T-helper 1 cell treated with Interleukin-12 subunit alpha and Interleukin-12 subunit beta and Interleukin-4 antibody, amounts not matched to agents 30 ng/mL and 1 ng/mL, for 36 hours (primary cell): ENCODE results near the gene TMED3. TPM values are rescaled to one million over a fixed set of nuclear protein-coding genes. Genes with fewer than 3 reads are reported as not detected.

Experiments
- intact Hi-C: fragments of 100-400 bp; cut with micrococcal nuclease; formaldehyde crosslinking; loops from one replicate; pipeline ENCODE4 v1.15.1; 2024
- total RNA-seq: library from RNA; stranded (reverse); gene quantifications from 2 replicates; pipeline ENCODE4 v1.2.3, GENCODE V29; 2022

TMED3 gene
- total RNA-seq, 1 donor from 2014 or later, result 45.3 TPM

GRCh38 chr15:79315623-79316328 is 4.9 kb downstream of the TMED3 start:
- intact Hi-C loops, result loop anchor here (10.0 kb wide), 1 partner anchor 1979 kb away; no protein-coding TSS in a partner anchor

- intact Hi-C loops, result loop anchor here (10.0 kb wide), 1 partner anchor 1978 kb away; no protein-coding TSS in a partner anchor
Observed at GRCh38 chr15:79316864-79317263, 6.0 kb downstream of the TMED3 start.

GRCh38 chr15:79319973-79320372 is 9.1 kb downstream of the TMED3 start:
- intact Hi-C loops, result loop anchor here (10.0 kb wide), 1 partner anchor 1975 kb away; no protein-coding TSS in a partner anchor

- intact Hi-C loops, result no loop called here
Observed at GRCh38 chr15:79321876-79322275, 11.0 kb downstream of the TMED3 start.

- intact Hi-C loops, result no loop called here
Observed at GRCh38 chr15:79322306-79322705, 11.4 kb downstream of the TMED3 start.

- intact Hi-C loops, result no loop called here
Observed at GRCh38 chr15:79322945-79323344, 12.0 kb downstream of the TMED3 start.

- intact Hi-C loops, result no loop called here
Observed at GRCh38 chr15:79329171-79329611, 18.3 kb downstream of the TMED3 start.

GRCh38 chr15:79332824-79333510 is 22.1 kb downstream of the TMED3 start:
- intact Hi-C loops, result no loop called here

GRCh38 chr15:79337591-79337990 is 26.7 kb downstream of the TMED3 start:
- intact Hi-C loops, result no loop called here

- intact Hi-C loops, result loop anchor here (1.0 to 2.0 kb wide), 3 partner anchors 41 to 514 kb away; no protein-coding TSS in a partner anchor
Observed at GRCh38 chr15:79339588-79340314, 28.8 kb downstream of the TMED3 start.

- intact Hi-C loops, result loop anchor here (1.0 to 2.0 kb wide), 3 partner anchors 41 to 513 kb away; no protein-coding TSS in a partner anchor
Observed at GRCh38 chr15:79340315-79340602, 29.3 kb downstream of the TMED3 start.

- intact Hi-C loops, result loop anchor here (2.0 kb wide), 1 partner anchor 39 kb away; no protein-coding TSS in a partner anchor
Observed at GRCh38 chr15:79341396-79341795, 30.5 kb downstream of the TMED3 start.

GRCh38 chr15:79349525-79349924 is 38.6 kb downstream of the TMED3 start:
- intact Hi-C loops, result no loop called here

GRCh38 chr15:79352206-79352605 is 41.3 kb downstream of the TMED3 start:
- intact Hi-C loops, result no loop called here

GRCh38 chr15:79357566-79357965 is 46.7 kb downstream of the TMED3 start:
- intact Hi-C loops, result no loop called here

- intact Hi-C loops, result no loop called here
Observed at GRCh38 chr15:79358069-79358468, 47.2 kb downstream of the TMED3 start.

- intact Hi-C loops, result no loop called here
Observed at GRCh38 chr15:79364571-79365240, 53.8 kb downstream of the TMED3 start.

GRCh38 chr15:79365765-79366164 is 54.9 kb downstream of the TMED3 start:
- intact Hi-C loops, result no loop called here

GRCh38 chr15:79366691-79367090 is 55.8 kb downstream of the TMED3 start:
- intact Hi-C loops, result no loop called here

GRCh38 chr15:79370716-79371115 is 59.8 kb downstream of the TMED3 start:
- intact Hi-C loops, result no loop called here

GRCh38 chr15:79371591-79371990 is 60.7 kb downstream of the TMED3 start:
- intact Hi-C loops, result no loop called here
